Endothelial cell of umbilical vein (primary cell): ENCODE data around the gene SERGEF. TPM values are rescaled to one million over a fixed set of nuclear protein-coding genes. Genes with fewer than 3 reads are reported as not detected.

Experiments
- BruUV-seq: library from RNA; stranded (reverse); fragments of 400-500 nt; replicated peaks from 2 replicates; lab custom pipeline; 2021; lab: Mats Ljungman, UMichigan
- CTCF ChIA-PET: fragments of 300-600, 350-600 bp; sonication (Branson Sonifier 250); formaldehyde crosslinking; loops from one replicate; lab custom pipeline; 2021; ENCODE audit warnings: antibody characterized with exemption, inconsistent platforms; lab: Charles Lee
- POLR2A ChIA-PET: fragments of 300-600, 350-600 bp; sonication (Branson Sonifier 250); formaldehyde crosslinking; loops from one replicate; lab custom pipeline; 2021; ENCODE audit warnings: antibody characterized with exemption, inconsistent platforms; lab: Charles Lee
- DNase-seq: peaks from one replicate; pipeline ENCODE4 v3.0.0-alpha.2; 2011; ENCODE audit warnings: low read depth, low spot score
- FAIRE-seq: peaks from 2 replicates; lab custom pipeline; 2011; peaks lifted over from hg19 to GRCh38; lab: Jason Lieb, UNC
- H2AFZ ChIP-seq: 2 replicates; pipeline ENCODE4 v1.6.0; 2012; ENCODE audit warnings: low read depth, low read length, control low read depth, inconsistent platforms
- H3K27ac ChIP-seq: 2 replicates; pipeline ENCODE4 v1.5.1; 2011; ENCODE audit warnings: low read depth, mild to moderate bottlenecking, control low read depth, low read length, moderate library complexity; ENCODE audit not compliant: insufficient read depth
- H3K27me3 ChIP-seq, 2 experiments: 2 replicates each; pipeline versions ENCODE4 v1.6.0 to v1.6.1; 2011; ENCODE audit warnings: low read length in 2 of 2, mixed read lengths in 1 of 2; ENCODE audit not compliant: control insufficient read depth in 2 of 2, insufficient read depth in 2 of 2
- H3K36me3 ChIP-seq, 2 experiments: 2 replicates in 1 of 2; 3 replicates in 1 of 2; pipeline ENCODE4 v1.5.1; 2011; ENCODE audit warnings: low read length in 2 of 2, mild to moderate bottlenecking in 1 of 2, moderate library complexity in 1 of 2; ENCODE audit not compliant: control insufficient read depth in 2 of 2, insufficient read depth in 2 of 2; ENCODE audit errors: extremely low read depth in 1 of 2
- H3K4me1 ChIP-seq: 3 replicates; pipeline ENCODE4 v1.5.1; 2011; ENCODE audit warnings: mild to moderate bottlenecking, low read length; ENCODE audit not compliant: control insufficient read depth, insufficient read depth; ENCODE audit errors: extremely low read depth
- H3K4me2 ChIP-seq: 2 replicates; pipeline ENCODE4 v1.6.1; 2011; ENCODE audit warnings: low read length, control low read depth, mixed read lengths; ENCODE audit not compliant: insufficient read depth
- H3K4me3 ChIP-seq, 3 experiments: fragments of 200-600 bp in 1 of 3; sonication (generic), shearing (Covaris generic) in 1 of 3; replicated peaks in 1 of 3; 2 replicates each; pipeline ENCODE4 v1.5.1; 2011 to 2016; ENCODE audit warnings: control low read depth in 3 of 3, low read length in 3 of 3, mild to moderate bottlenecking in 2 of 3, inconsistent platforms in 1 of 3, low read depth in 1 of 3, moderate library complexity in 1 of 3; ENCODE audit not compliant: insufficient read depth in 1 of 3
- H3K79me2 ChIP-seq: 2 replicates; pipeline ENCODE4 v1.6.0; 2012; ENCODE audit warnings: low read length, inconsistent platforms; ENCODE audit not compliant: control insufficient read depth, insufficient read depth
- H3K9ac ChIP-seq: replicated peaks from 2 replicates; pipeline ENCODE3; 2011; ENCODE audit warnings: low read length, control low read depth; ENCODE audit not compliant: insufficient read depth; ENCODE audit errors: extremely low read depth
- H3K9me1 ChIP-seq: replicated peaks from 3 replicates; pipeline ENCODE4 v1.6.0; 2011; ENCODE audit warnings: mild to moderate bottlenecking, low read length; ENCODE audit not compliant: control insufficient read depth, insufficient read depth; ENCODE audit errors: extremely low read depth
- H3K9me3 ChIP-seq: replicated peaks from 2 replicates; pipeline ENCODE4 v1.5.1; 2012; ENCODE audit warnings: low read length, inconsistent platforms; ENCODE audit not compliant: control insufficient read depth, insufficient read depth
- H4K20me1 ChIP-seq: replicated peaks from 2 replicates; pipeline ENCODE3; 2011; ENCODE audit warnings: mild to moderate bottlenecking, low read length; ENCODE audit not compliant: control insufficient read depth, insufficient read depth; ENCODE audit errors: extremely low read depth
- CTCF ChIP-seq, 2 donors: IDR thresholded peaks; 1 replicate in 1 of 2; 2 replicates in 1 of 2; pipeline ENCODE4 v1.5.1; 2011; ENCODE audit warnings: low read length in 2 of 2, mild to moderate bottlenecking in 2 of 2, moderate library complexity in 2 of 2, control low read depth in 1 of 2, inconsistent platforms in 1 of 2, low read depth in 1 of 2; ENCODE audit not compliant: insufficient read depth in 1 of 2; ENCODE audit errors: extremely low read depth in 1 of 2
- EZH2 ChIP-seq: IDR thresholded peaks from 2 replicates; pipeline ENCODE4 v1.6.1; 2012; ENCODE audit warnings: borderline replicate concordance, low read depth, mild to moderate bottlenecking, moderate library complexity, low read length, inconsistent platforms; ENCODE audit not compliant: severe bottlenecking
- FOS ChIP-seq: IDR thresholded peaks from 2 replicates; pipeline ENCODE4 v1.6.1; 2011; ENCODE audit warnings: mild to moderate bottlenecking, low read length, moderate library complexity, borderline replicate concordance; ENCODE audit not compliant: insufficient read depth
- GATA2 ChIP-seq: IDR thresholded peaks from 2 replicates; pipeline ENCODE4 v1.7.0; 2011; ENCODE audit warnings: low read depth, mild to moderate bottlenecking, moderate library complexity, mixed read lengths, low read length; ENCODE audit not compliant: insufficient read length, insufficient read depth
- JUN ChIP-seq: IDR thresholded peaks from 2 replicates; pipeline ENCODE4 v1.6.1; 2011; ENCODE audit warnings: borderline replicate concordance, low read depth; ENCODE audit not compliant: insufficient read length, insufficient read depth
- MAX ChIP-seq: IDR thresholded peaks from 2 replicates; pipeline ENCODE4 v1.6.1; 2011; ENCODE audit not compliant: insufficient read depth, insufficient read length
- POLR2A ChIP-seq: IDR thresholded peaks from 2 replicates; pipeline ENCODE4 v1.6.1; 2012; ENCODE audit warnings: low read depth, mild to moderate bottlenecking, control low read depth, low read length
- POLR2AphosphoS5 ChIP-seq: IDR thresholded peaks from 2 replicates; pipeline ENCODE4 v1.6.1; 2012; ENCODE audit warnings: low read depth, mild to moderate bottlenecking, control low read depth, low read length, moderate library complexity; ENCODE audit not compliant: insufficient read depth
- dilution Hi-C: fragments of 300-500 bp; cut with MboI; formaldehyde crosslinking; loops from one replicate; pipeline ENCODE4 v1.15.0; 2019; ENCODE audit warnings: low sequenced_read_pairs; ENCODE audit not compliant: extremely low pct_ligation_motif_present
- intact Hi-C: fragments of 100-400 bp; cut with micrococcal nuclease; formaldehyde crosslinking; loops from one replicate; pipeline ENCODE4 v1.10.0; 2022
- polyA plus RNA-seq, 4 experiments: library from polyadenylated mRNA; depleted of rRNA in 3 of 4; stranded (reverse) in 3 of 4; unstranded in 1 of 4; fragments of >200 nt; gene quantifications; 2 replicates each; pipeline versions ENCODE4 v1.2.1 to v1.2.3, GENCODE V29; 2011 to 2012; ENCODE audit warnings: missing spikeins in 1 of 4
- total RNA-seq: library from RNA; stranded (reverse); gene quantifications from 2 replicates; pipeline ENCODE4 v1.2.3, GENCODE V29; 2021

Gene SERGEF
- total and polyA plus RNA-seq, 2 donors (not counting 3 experiments of a cell fraction or from before 2014, with no cell fraction given), result 8.7 to 16.7 TPM

- H3K79me2 ChIP-seq, result no peaks in the 10 kb centered on the region
- DNase-seq (no peak), FAIRE-seq (no peak)
- no peaks in the 10 kb centered on the region for H3K4me1 ChIP-seq
- H3K36me3 ChIP-seq, result no peaks in the 10 kb centered on the region
- no peak overlapping the region for H3K4me3 ChIP-seq
- no peaks in the 10 kb centered on the region for H3K9me3 ChIP-seq
- H3K27ac ChIP-seq, result no peak overlapping the region
- no peaks in the 10 kb centered on the region for H3K9me1 ChIP-seq
- no peak overlapping the region for H3K9ac ChIP-seq
- no TSS peak for BruUV-seq
- POLR2A ChIA-PET, result no interaction called here
- dilution Hi-C loops, result no loop called here
- TF ChIP-seq GATA2 (no peak), JUN (no peak), MAX (no peak), POLR2AphosphoS5 (no peak), POLR2A (no peak), EZH2 (no peak), CTCF (IDR thresholded peaks at IDR 0.05; ENCODE audit: extremely low read depth in 1 of 2, insufficient read depth in 1 of 2, low read depth in 1 of 2, low read length in 2 of 2) (no peak), FOS (no peak)
- no peaks in the 10 kb centered on the region for H3K27me3 ChIP-seq
- H2AFZ ChIP-seq, result no peak overlapping the region
- H4K20me1 ChIP-seq, result no peaks in the 10 kb centered on the region
- intact Hi-C loops, result no loop called here
- H3K4me2 ChIP-seq, result no peak overlapping the region
- CTCF ChIA-PET, result no interaction called here
Observed at GRCh38 chr11:17777738-17778091, 235.1 kb downstream of the SERGEF start.
